ENCODE measurements around the gene ALKBH5.

ALKBH5 gene

DNA sequence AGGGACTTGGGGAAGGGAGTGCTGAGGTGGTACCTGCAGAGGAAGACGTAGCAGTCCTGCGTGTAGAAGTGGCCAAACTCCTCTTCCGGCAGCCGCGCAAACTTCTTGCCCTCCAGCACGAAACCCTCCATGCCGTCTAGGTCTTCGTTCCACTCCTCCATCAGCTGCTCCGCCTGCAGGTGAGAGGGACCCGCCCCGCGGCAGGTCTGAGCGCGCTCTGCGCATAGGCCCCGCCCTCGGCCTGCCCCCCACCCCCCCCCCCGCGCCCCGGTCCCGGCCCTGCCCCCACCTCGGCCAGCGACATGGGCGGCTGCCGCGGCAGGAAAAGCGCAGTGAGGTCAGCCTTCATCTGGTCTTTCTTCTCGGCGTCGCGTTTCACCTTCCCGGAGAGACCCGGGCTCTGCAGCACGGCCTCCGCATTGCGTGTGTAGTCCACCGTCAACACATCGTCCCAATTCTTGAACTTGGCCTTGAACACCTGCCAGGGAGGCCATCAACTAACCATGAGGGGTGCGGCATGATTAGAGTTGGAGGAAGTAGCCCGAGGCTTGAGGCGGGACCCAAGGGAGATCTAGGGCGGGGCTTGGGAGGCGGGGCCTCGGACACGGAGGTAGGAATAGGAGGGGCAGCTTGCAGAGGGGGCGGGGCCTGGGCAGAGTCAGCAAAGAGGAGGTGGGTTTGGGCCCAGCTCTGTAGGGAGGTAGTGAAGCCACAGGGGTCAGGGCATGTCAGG lies 63.4 kb downstream of the ALKBH5 start:
- peak; percentile 29 for DNase-seq

- DNase-seq: no peak
Measured at GRCh38 chr17:18247613-18248001, 64.0 kb downstream of the ALKBH5 start.

- peak; percentile 71 for DNase-seq
Measured at GRCh38 chr17:18248300-18248731, 64.7 kb downstream of the ALKBH5 start.

- no peak for DNase-seq
Measured at GRCh38 chr17:18248811-18249210, 65.2 kb downstream of the ALKBH5 start.

DNA sequence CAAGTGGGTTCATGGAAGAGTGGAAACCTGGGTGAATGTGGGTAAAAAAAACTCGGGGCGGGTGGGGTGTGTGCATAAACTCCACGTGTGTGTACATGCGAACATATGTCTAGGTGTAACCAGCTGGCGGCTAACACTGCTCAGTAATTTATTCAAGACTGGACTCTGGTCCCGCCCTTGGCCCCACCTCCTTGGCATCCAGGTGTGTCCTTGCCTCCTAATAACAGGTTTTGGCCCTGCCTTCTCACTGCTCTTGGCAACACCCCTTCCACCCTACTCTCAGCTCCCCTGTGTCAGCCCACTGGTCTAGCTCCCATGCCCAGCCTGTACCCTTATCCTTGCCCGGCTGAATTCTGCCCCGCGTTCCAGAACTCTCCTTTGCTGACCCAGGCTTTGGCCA lies 66.6 kb downstream of the ALKBH5 start:
- no peak for DNase-seq

DNA sequence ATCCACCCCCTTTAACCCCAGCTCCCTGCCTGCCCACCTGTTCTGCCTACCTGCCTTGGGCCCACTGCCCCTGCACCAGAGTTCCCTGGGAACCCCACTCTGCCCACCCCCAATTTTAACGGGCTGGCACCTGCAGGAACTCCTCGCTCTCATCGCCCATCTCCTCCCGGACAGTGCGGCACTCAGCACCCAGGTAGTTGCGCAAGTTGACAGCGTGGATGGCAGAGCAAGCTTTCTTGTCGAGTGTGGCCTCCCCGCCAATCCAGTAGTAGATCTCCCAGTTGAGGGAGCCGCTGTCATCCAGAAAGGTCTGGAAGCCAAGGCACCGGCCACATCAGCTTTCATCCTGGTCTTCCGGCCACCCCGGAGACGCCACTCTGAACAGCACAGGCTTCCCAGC lies 67.1 kb downstream of the ALKBH5 start:
- DNase-seq: no peak

- DNase-seq: no peak
Measured at GRCh38 chr17:18251204-18251603, 67.6 kb downstream of the ALKBH5 start.

GRCh38 chr17:18252160-18252559 lies 68.5 kb downstream of the ALKBH5 start:
- DNase-seq: no peak

GRCh38 chr17:18253187-18253884 lies 69.7 kb downstream of the ALKBH5 start:
- no peak for DNase-seq

GRCh38 chr17:18253947-18254821 lies 70.6 kb downstream of the ALKBH5 start:
- no peak for DNase-seq

DNA sequence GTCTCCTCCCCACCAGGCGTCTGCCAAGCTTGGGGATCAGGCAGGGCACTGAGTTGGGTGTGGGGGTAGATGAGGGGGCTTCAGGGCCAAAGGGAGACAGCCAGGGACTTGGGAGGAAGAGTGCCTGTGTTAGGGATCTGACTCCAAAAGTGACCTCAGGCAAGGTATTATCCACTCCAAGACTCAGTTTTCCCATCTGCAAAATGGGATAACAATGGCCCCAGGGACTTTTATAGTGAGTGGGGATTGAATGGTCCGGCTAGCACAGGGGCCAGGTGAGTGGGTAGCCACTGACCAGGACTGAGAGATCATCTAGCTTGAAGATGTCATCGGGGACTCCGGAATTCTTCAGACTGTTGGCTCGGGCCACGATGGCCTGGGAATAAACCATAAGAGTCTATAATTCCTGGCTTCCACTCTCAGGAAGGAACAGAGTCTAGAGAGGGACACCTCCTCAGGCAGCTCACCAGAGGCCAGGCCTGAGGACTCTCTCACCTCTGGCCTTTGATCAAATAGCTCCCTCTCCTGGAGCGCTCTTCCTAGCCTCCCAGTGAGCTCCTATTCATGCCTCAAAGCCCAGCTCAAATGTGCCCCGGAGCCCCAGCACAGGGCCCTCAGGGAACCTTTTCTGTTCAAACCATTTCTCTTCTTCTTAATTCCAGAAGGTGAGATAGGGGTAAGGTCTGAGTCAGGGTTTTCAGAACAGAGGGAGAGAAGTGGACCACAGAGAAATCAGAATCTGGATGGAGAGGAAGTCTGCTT lies 71.4 kb downstream of the ALKBH5 start:
- no peak for DNase-seq

GRCh38 chr17:18256351-18256750 lies 72.7 kb downstream of the ALKBH5 start:
- no peak for DNase-seq

DNA sequence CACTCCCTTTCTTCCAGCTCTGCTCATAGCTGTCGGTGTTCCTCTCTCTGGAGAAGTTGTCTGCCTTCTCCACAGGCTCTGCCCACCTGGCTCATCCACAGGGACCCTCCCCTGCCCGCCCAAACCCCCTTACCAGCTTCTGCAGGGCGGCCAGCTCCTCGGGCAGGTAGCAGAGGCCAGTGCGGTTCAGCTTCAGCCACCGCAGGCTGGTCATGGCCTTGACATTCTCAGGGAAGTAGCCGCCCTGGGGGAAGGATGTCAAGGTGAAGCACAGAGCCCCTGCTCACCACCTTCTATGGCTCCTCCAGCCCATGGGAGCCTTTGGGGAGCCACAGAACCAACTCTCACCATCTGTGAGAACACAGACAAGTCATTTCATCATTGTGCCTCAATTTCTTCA lies 73.1 kb downstream of the ALKBH5 start:
- no peak for DNase-seq

DNA sequence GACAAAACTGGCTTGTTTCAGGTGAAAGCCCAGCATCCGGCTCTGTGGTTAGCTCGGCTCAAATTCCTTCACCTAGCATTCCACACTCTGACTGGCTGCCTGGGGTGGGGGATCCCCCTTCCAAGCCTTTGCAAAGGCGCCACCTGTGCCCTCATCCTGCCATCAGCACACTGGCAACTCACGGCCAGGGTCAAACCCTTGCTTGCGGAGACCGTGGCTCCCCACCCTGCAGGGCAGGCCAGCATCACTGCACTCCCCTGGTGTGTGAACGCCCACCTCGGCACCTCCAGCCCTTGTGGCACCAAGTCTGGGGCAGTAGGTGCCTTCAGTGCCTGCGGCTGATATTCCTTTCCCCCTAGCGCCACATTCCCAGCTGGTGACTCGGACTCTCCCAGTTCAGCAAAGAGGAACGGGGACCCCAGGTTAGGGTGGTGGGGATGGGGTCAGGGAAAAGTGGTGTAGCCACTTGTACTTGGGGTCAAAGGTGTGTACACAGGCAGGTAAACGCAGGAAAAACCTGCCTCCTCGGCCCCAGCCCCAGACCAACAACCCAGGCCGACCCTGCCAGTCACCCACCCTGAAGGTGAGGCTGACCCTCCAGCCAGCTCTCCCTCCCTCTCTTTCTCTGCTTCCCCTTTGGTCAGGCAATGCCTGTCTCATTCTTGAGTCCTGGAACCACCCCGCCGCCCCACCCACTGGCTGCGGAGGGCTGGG lies 73.8 kb downstream of the ALKBH5 start:
- peak; percentile 37 for DNase-seq

- peak; percentile 60 for DNase-seq
Measured at GRCh38 chr17:18257982-18258355, 74.3 kb downstream of the ALKBH5 start.

GRCh38 chr17:18258356-18259038 lies 74.9 kb downstream of the ALKBH5 start, which contains the start of gene FLII:
TSS of gene FLII (minus strand) at chr17:18258738. CDS start at chr17:18258690, 48 bp downstream.
- DNase-seq: peak; percentile 67

Measured in CD4-positive, alpha-beta T cell treated with Interleukin-17A for 4 hours (primary cell).